ENCODE data around the gene ATP6AP2. TPM values are rescaled to one million over a fixed set of nuclear protein-coding genes. Genes with fewer than 3 reads are reported as not detected.

The ATP6AP2 gene
- total and polyA plus RNA-seq, 9 of the 15 experiments (the other 6 are each of a cell fraction or from before 2014, with no cell fraction given), result 23.3 to 131 (median 41.9) TPM

DNA sequence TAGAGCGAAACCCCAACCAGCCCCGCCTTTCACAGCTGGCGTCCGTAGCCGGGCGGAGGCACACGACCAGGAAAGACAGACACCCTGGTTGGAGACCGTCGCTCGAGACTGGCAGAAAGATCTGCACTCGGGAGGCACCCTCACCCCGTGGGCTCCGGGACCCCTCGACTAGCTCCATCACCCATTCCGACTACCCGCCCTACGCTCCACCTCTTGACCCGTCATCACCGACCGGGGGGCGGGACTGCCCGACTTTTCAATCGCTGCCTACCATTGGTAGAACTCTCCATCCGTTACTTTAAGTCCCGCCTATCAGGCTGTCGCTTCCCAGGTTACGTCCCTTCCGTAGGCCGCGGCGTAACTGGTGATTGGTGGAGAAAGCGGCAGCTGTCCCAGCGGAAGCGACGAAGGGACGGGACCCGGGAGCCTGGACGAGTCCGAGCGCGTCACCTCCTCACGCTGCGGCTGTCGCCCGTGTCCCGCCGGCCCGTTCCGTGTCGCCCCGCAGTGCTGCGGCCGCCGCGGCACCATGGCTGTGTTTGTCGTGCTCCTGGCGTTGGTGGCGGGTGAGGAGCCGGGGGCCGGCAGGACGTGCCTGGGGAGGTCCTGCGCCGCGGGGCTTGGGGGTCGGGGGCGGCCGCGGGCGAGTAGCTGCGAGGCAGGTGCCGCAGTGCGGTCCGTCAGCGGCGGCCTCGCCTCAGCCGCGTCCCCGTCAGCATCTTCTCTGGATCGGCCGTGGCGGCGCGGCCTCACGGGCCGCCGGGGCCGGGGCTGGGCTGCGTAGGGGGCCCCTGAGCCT lies at the start of gene ATP6AP2 (continued):
- TF ChIP-seq, protein P1, sequence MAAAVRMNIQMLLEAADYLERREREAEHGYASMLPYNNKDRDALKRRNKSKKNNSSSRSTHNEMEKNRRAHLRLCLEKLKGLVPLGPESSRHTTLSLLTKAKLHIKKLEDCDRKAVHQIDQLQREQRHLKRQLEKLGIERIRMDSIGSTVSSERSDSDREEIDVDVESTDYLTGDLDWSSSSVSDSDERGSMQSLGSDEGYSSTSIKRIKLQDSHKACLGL (CRISPR knock-in tag; IDR thresholded peaks at IDR 0.05; ENCODE audit: borderline replicate concordance, poor library complexity, severe bottlenecking), result no peak
- TF ChIP-seq ZNF830 (CRISPR knock-in tag; IDR thresholded peaks at IDR 0.05), result no peak
- TF ChIP-seq ILK (tag; IDR thresholded peaks at IDR 0.05; ENCODE audit: borderline replicate concordance, low read depth), result no peak
- no peak for TF ChIP-seq ZNF785 (CRISPR knock-in tag; IDR thresholded peaks at IDR 0.05)
- no peak for TF ChIP-seq HNRNPH1 (optimal IDR thresholded peaks at IDR 0.05; ENCODE audit: low read depth, low read length)
- TF ChIP-seq PPARD (CRISPR knock-in tag; IDR thresholded peaks at IDR 0.05), result no peak
- TF ChIP-seq, protein P2, sequence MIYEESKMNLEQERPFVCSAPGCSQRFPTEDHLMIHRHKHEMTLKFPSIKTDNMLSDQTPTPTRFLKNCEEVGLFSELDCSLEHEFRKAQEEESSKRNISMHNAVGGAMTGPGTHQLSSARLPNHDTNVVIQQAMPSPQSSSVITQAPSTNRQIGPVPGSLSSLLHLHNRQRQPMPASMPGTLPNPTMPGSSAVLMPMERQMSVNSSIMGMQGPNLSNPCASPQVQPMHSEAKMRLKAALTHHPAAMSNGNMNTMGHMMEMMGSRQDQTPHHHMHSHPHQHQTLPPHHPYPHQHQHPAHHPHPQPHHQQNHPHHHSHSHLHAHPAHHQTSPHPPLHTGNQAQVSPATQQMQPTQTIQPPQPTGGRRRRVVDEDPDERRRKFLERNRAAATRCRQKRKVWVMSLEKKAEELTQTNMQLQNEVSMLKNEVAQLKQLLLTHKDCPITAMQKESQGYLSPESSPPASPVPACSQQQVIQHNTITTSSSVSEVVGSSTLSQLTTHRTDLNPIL (CRISPR knock-in tag; IDR thresholded peaks at IDR 0.05), result no peak
- no peak for TF ChIP-seq RCOR1 (IDR thresholded peaks at IDR 0.05; ENCODE audit: borderline replicate concordance in 1 of 2, low read depth in 2 of 2, low read length in 2 of 2)
- TF ChIP-seq NR2C1 (IDR thresholded peaks at IDR 0.05), result no peak
- peak; percentile 53; the same call in 1 of the 2 replicates for TF ChIP-seq NR2C1 (tag; IDR thresholded peaks at IDR 0.05)
- TF ChIP-seq ZNF354B (CRISPR knock-in tag; IDR thresholded peaks at IDR 0.05), result no peak
- TF ChIP-seq, protein P3, sequence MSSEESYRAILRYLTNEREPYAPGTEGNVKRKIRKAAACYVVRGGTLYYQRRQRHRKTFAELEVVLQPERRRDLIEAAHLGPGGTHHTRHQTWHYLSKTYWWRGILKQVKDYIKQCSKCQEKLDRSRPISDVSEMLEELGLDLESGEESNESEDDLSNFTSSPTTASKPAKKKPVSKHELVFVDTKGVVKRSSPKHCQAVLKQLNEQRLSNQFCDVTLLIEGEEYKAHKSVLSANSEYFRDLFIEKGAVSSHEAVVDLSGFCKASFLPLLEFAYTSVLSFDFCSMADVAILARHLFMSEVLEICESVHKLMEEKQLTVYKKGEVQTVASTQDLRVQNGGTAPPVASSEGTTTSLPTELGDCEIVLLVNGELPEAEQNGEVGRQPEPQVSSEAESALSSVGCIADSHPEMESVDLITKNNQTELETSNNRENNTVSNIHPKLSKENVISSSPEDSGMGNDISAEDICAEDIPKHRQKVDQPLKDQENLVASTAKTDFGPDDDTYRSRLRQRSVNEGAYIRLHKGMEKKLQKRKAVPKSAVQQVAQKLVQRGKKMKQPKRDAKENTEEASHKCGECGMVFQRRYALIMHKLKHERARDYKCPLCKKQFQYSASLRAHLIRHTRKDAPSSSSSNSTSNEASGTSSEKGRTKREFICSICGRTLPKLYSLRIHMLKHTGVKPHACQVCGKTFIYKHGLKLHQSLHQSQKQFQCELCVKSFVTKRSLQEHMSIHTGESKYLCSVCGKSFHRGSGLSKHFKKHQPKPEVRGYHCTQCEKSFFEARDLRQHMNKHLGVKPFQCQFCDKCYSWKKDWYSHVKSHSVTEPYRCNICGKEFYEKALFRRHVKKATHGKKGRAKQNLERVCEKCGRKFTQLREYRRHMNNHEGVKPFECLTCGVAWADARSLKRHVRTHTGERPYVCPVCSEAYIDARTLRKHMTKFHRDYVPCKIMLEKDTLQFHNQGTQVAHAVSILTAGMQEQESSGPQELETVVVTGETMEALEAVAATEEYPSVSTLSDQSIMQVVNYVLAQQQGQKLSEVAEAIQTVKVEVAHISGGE (CRISPR knock-in tag; IDR thresholded peaks at IDR 0.05), result peak in 1 of 3 experiments; percentile 72; a peak in 2 of 6 replicates
- no peak for TF ChIP-seq CCAR2 (IDR thresholded peaks at IDR 0.05; ENCODE audit: low read depth, low read length)
